Suprapubic skin (tissue), 4 donors: ENCODE data around the gene A1CF.

Source experiments
- CTCF ChIP-seq, 2 donors: fragments of 200-600 bp in 1 of 2; fragments of 450-650 bp in 1 of 2; sonication (generic) in 1 of 2; IDR thresholded peaks; one replicate each; pipeline ENCODE4 v1.5.1; 2016 to 2019; ENCODE audit warnings: antibody characterized with exemption in 2 of 2, mild to moderate bottlenecking in 1 of 2, moderate library complexity in 1 of 2
- EP300 ChIP-seq: sonication (generic); formaldehyde crosslinking; IDR thresholded peaks from one replicate; pipeline ENCODE4 v1.6.1; 2017; ENCODE audit warnings: antibody characterized with exemption
- POLR2AphosphoS5 ChIP-seq, 3 donors: sonication (generic); formaldehyde crosslinking; IDR thresholded peaks; one replicate each; pipeline ENCODE4 v1.6.1; 2017; ENCODE audit warnings: antibody characterized with exemption in 3 of 3

- TF ChIP-seq CTCF (IDR thresholded peaks at IDR 0.05) (no peak), POLR2AphosphoS5 (IDR thresholded peaks at IDR 0.05) (no peak), EP300 (no peak)
These were observed 27.8 kb downstream of the A1CF start for GRCh38 chr10:50857579-50857978.
